Measurements from ENCODE around the gene RNGTT.

The RNGTT gene

GRCh38 chr6:88575536-88575935 is 387.9 kb downstream of the RNGTT start:
- DNase-seq: no peak

GRCh38 chr6:88574651-88575050 is 388.8 kb downstream of the RNGTT start:
- no peak for DNase-seq

- no peak for DNase-seq
Measured at GRCh38 chr6:88574031-88574430, 389.4 kb downstream of the RNGTT start.

GRCh38 chr6:88573561-88573960 is 389.9 kb downstream of the RNGTT start:
- DNase-seq: no peak

- no peak for DNase-seq
Measured at GRCh38 chr6:88572449-88573139, 390.8 kb downstream of the RNGTT start.

GRCh38 chr6:88569959-88570358 is 393.5 kb downstream of the RNGTT start:
- DNase-seq: no peak

GRCh38 chr6:88567696-88568095 is 395.7 kb downstream of the RNGTT start:
- no peak for DNase-seq

GRCh38 chr6:88566746-88567534 is 396.5 kb downstream of the RNGTT start:
- no peak for DNase-seq

GRCh38 chr6:88565836-88566235 is 397.6 kb downstream of the RNGTT start:
- DNase-seq: no peak

- DNase-seq: no peak
Measured at GRCh38 chr6:88565409-88565811, 398.0 kb downstream of the RNGTT start.

GRCh38 chr6:88563277-88563625 is 400.2 kb downstream of the RNGTT start:
- no peak for DNase-seq

- DNase-seq: no peak
Measured at GRCh38 chr6:88562353-88563276, 400.8 kb downstream of the RNGTT start.

GRCh38 chr6:88561954-88562315 is 401.5 kb downstream of the RNGTT start:
- no peak for DNase-seq

GRCh38 chr6:88561034-88561953 is 402.1 kb downstream of the RNGTT start:
- no peak for DNase-seq

All from DMS153 (cell line).